Adrenal gland (tissue), 12 donors: ENCODE measurements around the gene UBE3B. TPM values are rescaled to one million over a fixed set of nuclear protein-coding genes. Genes with fewer than 3 reads are reported as not detected.
A peak's percentile ranks its signal among the peaks of the same experiment; 100 is the strongest.

ENCODE experiments used
- DNase-seq, 7 donors: peaks; one replicate each; pipeline ENCODE4 v3.0.0-alpha.2; 2019 to 2020
- H3K27ac ChIP-seq, 5 donors: fragments of 200-600 bp; sonication (generic) in 4 of 5; 1 replicate in 3 of 5; 2 replicates in 2 of 5; pipeline versions ENCODE4 v1.5.1 to v1.8.0; 2016 to 2020; ENCODE audit warnings: mild to moderate bottlenecking in 1 of 5
- H3K27me3 ChIP-seq: fragments of 200-600 bp; 2 replicates; pipeline ENCODE4 v1.8.0; 2021
- H3K36me3 ChIP-seq, 2 donors: fragments of 200-600 bp; replicated peaks in 1 of 2; 1 replicate in 1 of 2; 2 replicates in 1 of 2; pipeline versions ENCODE4 v1.5.1 to v1.8.0; 2018 to 2022
- H3K4me1 ChIP-seq, 2 donors: fragments of 200-600 bp; replicated peaks in 1 of 2; 1 replicate in 1 of 2; 2 replicates in 1 of 2; pipeline versions ENCODE4 v1.5.1 to v1.8.0; 2018 to 2021
- H3K4me3 ChIP-seq, 4 donors: fragments of 200-600 bp; sonication (generic) in 3 of 4; one replicate each; pipeline ENCODE4 v1.5.1; 2016 to 2018
- H3K9me3 ChIP-seq, 3 donors: fragments of 200-600 bp; sonication (generic) in 1 of 3; replicated peaks in 1 of 3; 1 replicate in 2 of 3; 2 replicates in 1 of 3; pipeline versions ENCODE4 v1.5.1 to v1.8.0; 2016 to 2021
- CTCF ChIP-seq, 6 experiments: fragments of 450-650 bp in 4 of 6; fragments of 200-600 bp in 2 of 6; sonication (generic) in 1 of 6; IDR thresholded peaks; 1 replicate in 5 of 6; 2 replicates in 1 of 6; pipeline versions ENCODE4 v1.5.1 to v1.8.0; 2016 to 2021; ENCODE audit warnings: antibody characterized with exemption in 6 of 6, mild to moderate bottlenecking in 2 of 6, moderate library complexity in 1 of 6
- POLR2A ChIP-seq, 2 donors: fragments of 450-650 bp; IDR thresholded peaks; one replicate each; pipeline ENCODE4 v1.6.1; 2017; ENCODE audit warnings: antibody characterized with exemption in 2 of 2, mild to moderate bottlenecking in 2 of 2, moderate library complexity in 1 of 2
- WGBS, 4 donors: extraction: QIAGEN DNeasy Blood & Tissue Kit in 2 of 4; methylation state at CpG; one replicate each; pipeline versions ENCODE4 v1.1.5 to v1.1.7; 2013 to 2017; 5-methylcytosine and 5-hydroxymethylcytosine counted together
- intact Hi-C, 2 donors: fragments of 100-400 bp; cut with DNase I; formaldehyde crosslinking; loops; one replicate each; pipeline versions ENCODE4 v1.14.1 to v1.15.0; 2022 to 2023
- polyA plus RNA-seq, 3 donors: library from polyadenylated mRNA; stranded (reverse); fragments of 200-250 nt in 2 of 3; fragments of 350-450 nt in 1 of 3; fragmentation: Illumina TruSeq in 1 of 3; extraction: RNeasy Lipid Tissue Mini Kit (QIAGEN cat#74804) in 1 of 3; gene quantifications; one replicate each; pipeline ENCODE4 v1.2.3, GENCODE V29; 2013 to 2014
- total RNA-seq, 9 donors: library from RNA; depleted of rRNA in 4 of 9; stranded (reverse); fragments of >200 nt in 4 of 9; fragments of 120-200 nt in 1 of 9; fragmentation: NEBNext Ultra II Directional in 1 of 9; extraction: Animal tissue kit (Norgen Biotek cat#: 25700) in 1 of 9; gene quantifications; one replicate each; pipeline versions ENCODE4 v1.1.0 to v1.2.4, GENCODE V29; 2013 to 2023
- donor health status: healthy with polysubstance abuse.
- donor health status: Bipolar disorder and iron deficiency.
- donor health status: DM: yes; HTN: yes; CAD: no.
- donor health status: DM: no; HTN: no; CAD: no.
- donor health status: DM: no; HTN: no; CAD: no.
- donor health status: DM: yes; HTN: yes; CAD: no.

The UBE3B gene
- total and polyA plus RNA-seq, 12 donors = 16.0 to 79.5 (median 39.5) TPM

- Histone ChIP-seq H3K4me1 (peaks cover 0 to 14% of the 10 kb centered on the region in 2 donors), H3K27me3 (no peaks in the 10 kb centered on the region), H3K9me3 (no peaks in the 10 kb centered on the region), H3K27ac (peak overlapping the region in 2 of 5 donors; percentile 29 to 46), H3K4me3 (no peak overlapping the region), H3K36me3 (peaks cover 0 to 72% of the 10 kb centered on the region in 2 donors)
- TF ChIP-seq CTCF (IDR thresholded peaks at IDR 0.05) (peak; percentile 76 to 88 (median 80)), POLR2A (IDR thresholded peaks at IDR 0.05) (no peak)
- WGBS, 4 donors = 53 to 63% (median 56%) methylated on average over 11 of the region's 11 CpGs
- intact Hi-C loops = loop anchor here in 1 of 2 donors (5.0 kb wide), 1 partner anchor 258 kb away; no protein-coding TSS in a partner anchor
- peak; percentile 60 to 92 (median 75) for DNase-seq
Observed at GRCh38 chr12:109518820-109519665, 41.6 kb downstream of the UBE3B start.

GRCh38 chr12:109519787-109520186 lies 42.4 kb downstream of the UBE3B start:
- DNase-seq = no peak
- Histone ChIP-seq H3K36me3 (peaks cover 0 to 72% of the 10 kb centered on the region in 2 donors), H3K4me1 (peaks cover 0 to 14% of the 10 kb centered on the region in 2 donors), H3K9me3 (no peaks in the 10 kb centered on the region), H3K4me3 (no peak overlapping the region), H3K27me3 (no peaks in the 10 kb centered on the region), H3K27ac (peak overlapping the region in 2 of 5 donors; percentile 2 to 46)
- intact Hi-C loops = loop anchor here (5.0 to 10.0 kb wide), 3 partner anchors 78 to 258 kb away; no protein-coding TSS in a partner anchor
- WGBS, 4 donors = 85 to 93% (median 91%) methylated on average over 6 of the region's 6 CpGs
- TF ChIP-seq CTCF (IDR thresholded peaks at IDR 0.05) = no peak
- TF ChIP-seq POLR2A (IDR thresholded peaks at IDR 0.05) = no peak

GRCh38 chr12:109521831-109522230 lies 44.4 kb downstream of the UBE3B start:
- H3K4me3 ChIP-seq = no peak overlapping the region
- 84 to 92% (median 86%) methylated on average over 10 of the region's 10 CpGs for WGBS, 4 donors
- intact Hi-C loops = loop anchor here (5.0 to 10.0 kb wide), 2 partner anchors 75 to 253 kb away; no protein-coding TSS in a partner anchor
- no peaks in the 10 kb centered on the region for H3K27me3 ChIP-seq
- no peak for TF ChIP-seq POLR2A (IDR thresholded peaks at IDR 0.05)
- no peak for DNase-seq
- peaks cover 0 to 70% of the 10 kb centered on the region in 2 donors for H3K36me3 ChIP-seq
- peaks cover 0 to 14% of the 10 kb centered on the region in 2 donors for H3K4me1 ChIP-seq
- H3K9me3 ChIP-seq = no peaks in the 10 kb centered on the region
- no peak overlapping the region for H3K27ac ChIP-seq

- Histone ChIP-seq H3K9me3 (no peaks in the 10 kb centered on the region), H3K36me3 (peaks cover 0 to 62% of the 10 kb centered on the region in 2 donors), H3K4me3 (no peak overlapping the region), H3K27ac (peak overlapping the region in 1 of 5 donors; percentile 12), H3K27me3 (no peaks in the 10 kb centered on the region), H3K4me1 (peaks cover 0 to 14% of the 10 kb centered on the region in 2 donors)
- peak in 1 of 7 donors; percentile 77 for DNase-seq
- WGBS, 4 donors = 83 to 91% (median 86%) methylated on average over 10 of the region's 10 CpGs
- TF ChIP-seq POLR2A (IDR thresholded peaks at IDR 0.05) (no peak), CTCF (IDR thresholded peaks at IDR 0.05) (no peak)
- intact Hi-C loops = loop anchor here (5.0 to 10.0 kb wide), 2 partner anchors 74 to 252 kb away; no protein-coding TSS in a partner anchor
Observed at GRCh38 chr12:109523071-109523470, 45.6 kb downstream of the UBE3B start.
